ENCODE results near the gene TTC21B.

DNA sequence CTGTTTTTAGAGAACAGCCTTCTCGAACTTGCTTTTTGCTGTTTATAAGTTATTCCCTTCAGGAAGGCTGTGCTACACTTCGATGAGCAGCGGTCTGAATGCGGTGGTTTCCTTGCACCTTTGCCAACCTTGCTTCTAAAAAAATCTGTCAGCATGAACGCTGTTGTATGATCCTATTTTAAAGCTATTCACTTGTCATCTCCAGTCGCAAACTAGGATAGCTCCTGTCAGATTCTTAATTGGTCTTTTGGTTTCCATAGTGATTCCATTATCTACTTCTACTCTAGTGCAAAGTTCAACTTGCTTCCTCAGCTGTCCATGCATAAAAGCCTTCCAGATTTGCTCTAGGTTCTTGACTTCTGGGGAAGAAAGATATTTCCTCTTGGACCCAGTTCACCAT is 83.2 kb downstream of the TTC21B start:
- TF ChIP-seq, protein P1, sequence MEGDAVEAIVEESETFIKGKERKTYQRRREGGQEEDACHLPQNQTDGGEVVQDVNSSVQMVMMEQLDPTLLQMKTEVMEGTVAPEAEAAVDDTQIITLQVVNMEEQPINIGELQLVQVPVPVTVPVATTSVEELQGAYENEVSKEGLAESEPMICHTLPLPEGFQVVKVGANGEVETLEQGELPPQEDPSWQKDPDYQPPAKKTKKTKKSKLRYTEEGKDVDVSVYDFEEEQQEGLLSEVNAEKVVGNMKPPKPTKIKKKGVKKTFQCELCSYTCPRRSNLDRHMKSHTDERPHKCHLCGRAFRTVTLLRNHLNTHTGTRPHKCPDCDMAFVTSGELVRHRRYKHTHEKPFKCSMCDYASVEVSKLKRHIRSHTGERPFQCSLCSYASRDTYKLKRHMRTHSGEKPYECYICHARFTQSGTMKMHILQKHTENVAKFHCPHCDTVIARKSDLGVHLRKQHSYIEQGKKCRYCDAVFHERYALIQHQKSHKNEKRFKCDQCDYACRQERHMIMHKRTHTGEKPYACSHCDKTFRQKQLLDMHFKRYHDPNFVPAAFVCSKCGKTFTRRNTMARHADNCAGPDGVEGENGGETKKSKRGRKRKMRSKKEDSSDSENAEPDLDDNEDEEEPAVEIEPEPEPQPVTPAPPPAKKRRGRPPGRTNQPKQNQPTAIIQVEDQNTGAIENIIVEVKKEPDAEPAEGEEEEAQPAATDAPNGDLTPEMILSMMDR (IDR thresholded peaks at IDR 0.05) = no peak
- TF ChIP-seq POLR2AphosphoS5 (IDR thresholded peaks at IDR 0.05) = no peak
